Measurements from ENCODE around the gene SCN8A.
"Not testable (repeated sequence)": the region's sequence is repeated elsewhere in the genome, so short reads cannot be mapped to it uniquely, and the experiment has no call there.

Gene SCN8A

DNA sequence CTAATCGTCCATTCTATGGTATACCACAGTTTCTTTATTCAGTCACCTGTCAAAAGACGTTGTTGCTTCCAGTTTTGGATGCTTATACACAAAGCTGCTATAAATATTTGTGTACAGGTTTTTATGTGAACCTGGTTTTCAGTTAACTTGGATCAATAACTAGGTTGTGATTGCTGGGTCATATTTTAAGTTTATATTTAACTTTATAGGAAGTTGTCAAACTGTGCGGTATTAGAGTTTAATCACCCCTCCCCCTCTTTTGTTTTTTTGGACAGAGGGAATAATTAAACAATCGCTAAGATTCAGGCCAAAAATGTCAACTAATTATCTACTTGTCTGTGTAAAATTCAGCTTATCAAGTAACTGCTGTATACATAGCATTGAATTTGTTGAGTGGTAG is 34.3 kb downstream of the SCN8A start:
- DNase-seq: no peak

DNA sequence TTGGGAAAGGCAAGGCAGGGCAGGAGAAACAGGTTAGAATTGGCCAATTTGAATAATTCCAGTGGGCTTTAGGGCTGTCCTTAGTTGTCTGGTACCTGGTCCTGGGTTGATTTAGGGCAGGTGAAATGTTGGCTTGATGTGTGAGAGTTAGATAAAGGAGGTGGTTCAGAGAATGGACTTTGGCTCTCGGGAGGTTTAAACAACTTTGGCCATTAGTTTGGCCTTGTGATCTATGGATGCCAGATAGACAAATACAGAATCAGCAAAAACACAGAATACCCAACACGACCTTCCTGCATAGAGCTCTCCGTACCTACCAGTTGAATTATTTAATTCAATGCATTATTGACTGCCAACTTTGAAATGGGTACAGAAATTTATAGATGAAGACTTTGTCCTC is 35.1 kb downstream of the SCN8A start:
- DNase-seq: no peak

DNA sequence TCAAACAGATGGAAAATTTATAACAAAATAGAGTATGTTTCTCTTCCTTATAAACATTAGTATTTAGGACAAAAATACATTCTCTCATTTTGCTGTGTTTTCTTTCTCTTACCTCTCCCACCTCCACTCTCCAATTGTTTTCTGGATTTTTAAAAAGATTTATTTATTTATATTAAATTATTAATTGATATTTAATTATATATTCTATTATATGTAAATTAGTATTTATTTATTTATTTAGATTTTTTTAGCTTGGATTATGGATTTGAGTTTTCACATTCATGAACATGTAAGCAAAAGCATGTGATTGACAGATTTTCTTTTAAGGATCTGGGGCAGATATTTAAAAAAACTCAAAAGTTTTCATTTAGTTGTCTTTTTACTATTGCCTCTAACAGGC is 35.6 kb downstream of the SCN8A start:
- DNase-seq: no peak

DNA sequence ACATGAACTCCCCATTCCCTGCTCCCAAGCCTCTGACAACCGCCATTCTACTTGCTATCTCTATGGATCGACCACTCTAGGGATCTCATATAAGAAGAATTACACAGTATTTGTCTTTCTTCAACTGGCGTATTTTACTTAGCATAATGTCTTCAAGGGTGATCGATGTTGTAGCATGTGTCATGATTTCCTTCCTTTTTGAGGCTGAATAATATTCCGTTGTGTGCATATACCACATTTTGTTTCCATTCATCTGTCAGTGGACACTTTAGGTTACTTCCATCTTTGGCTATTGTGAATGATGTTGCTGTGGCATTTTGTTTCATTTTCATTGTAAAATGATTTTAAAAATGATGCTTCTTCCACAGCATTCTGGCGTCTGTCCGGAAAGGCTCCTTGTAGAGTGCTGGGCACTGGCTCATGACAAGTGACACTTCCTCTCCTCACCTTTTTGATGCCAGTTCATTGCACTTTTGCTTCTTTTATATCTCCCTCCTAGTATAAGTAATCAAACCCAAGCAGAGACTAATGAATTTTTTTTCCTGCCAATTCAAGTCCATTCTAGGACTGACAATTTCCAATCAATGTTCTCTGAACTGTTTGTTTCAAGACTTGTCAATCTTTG is 39.3 kb downstream of the SCN8A start:
- DNase-seq: no peak

DNA sequence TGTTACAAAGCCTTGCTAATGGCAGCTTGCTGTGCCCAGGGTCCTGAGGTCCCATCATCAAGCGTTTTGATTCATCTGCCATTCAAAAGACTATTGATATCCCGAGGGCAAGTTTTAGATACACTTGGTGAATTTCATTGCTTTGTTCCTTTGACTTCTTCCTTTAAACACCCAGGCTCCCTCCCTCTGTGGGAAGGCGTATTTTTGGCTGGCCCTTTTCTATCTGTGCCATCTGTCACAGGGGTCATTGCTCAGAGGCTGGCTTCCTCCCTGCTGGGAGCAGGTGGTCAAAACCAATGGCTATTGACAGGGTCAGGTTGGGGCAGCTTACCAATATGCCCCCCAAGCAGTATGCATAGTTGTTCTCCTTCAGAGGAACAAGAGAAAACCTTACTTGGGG is 40.0 kb downstream of the SCN8A start:
- DNase-seq: no peak

DNA sequence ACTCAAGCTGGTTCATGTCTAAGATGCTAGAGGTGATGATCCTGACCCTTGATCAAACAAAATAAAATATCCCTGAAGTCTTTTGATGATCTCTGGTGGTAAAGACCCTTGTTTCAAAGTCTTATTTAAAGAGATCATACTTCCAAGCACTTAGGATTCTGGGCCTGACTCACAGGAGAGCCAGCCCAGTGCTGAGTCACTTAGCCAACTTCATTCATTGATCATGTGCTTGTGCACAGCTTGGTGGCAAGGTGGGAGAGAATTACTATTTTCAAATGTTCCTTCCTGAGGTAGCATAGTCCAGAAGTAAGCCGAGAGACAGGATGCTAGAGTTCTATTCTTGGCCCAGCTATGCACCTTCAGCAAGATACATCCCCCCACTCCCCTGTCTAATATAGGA is 40.6 kb downstream of the SCN8A start:
- no peak for DNase-seq

DNA sequence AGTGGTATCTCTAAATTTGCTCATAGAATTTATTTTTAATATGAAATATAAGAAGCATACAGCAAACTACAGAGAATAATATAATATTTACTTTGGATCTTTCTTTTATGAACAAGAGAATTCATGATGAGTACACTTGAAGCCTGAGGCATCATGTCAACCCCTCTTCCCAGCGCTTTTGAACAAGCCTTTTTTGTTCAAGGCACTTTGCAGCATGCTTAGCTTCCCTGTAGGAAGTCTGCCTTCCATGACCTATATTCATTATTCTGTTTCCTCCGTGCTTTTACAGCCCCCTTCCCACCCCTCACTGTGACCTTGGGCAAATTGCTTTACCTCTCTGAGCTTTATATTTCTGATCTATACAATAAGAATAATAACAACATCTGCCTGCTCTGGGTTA is 41.6 kb downstream of the SCN8A start:
- DNase-seq: no peak

DNA sequence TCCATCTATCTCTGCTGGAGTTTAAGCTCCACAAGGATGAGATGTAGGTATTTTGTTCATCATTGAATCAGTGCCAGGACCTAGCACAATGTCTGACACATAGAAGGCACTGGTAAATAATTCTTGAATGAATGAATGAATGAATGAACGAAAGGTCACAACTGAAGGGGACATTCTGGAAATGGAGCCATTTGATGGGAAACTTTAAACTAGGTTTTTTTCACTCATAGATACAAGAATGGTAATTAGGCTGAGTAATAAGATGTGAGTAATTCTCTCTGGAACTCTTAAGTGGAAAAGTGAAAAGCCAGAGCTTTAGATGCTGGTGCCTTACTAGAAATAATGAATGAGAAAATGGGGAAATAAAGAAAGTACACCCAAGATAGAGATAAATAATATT is 44.3 kb downstream of the SCN8A start:
- no peak for DNase-seq

DNA sequence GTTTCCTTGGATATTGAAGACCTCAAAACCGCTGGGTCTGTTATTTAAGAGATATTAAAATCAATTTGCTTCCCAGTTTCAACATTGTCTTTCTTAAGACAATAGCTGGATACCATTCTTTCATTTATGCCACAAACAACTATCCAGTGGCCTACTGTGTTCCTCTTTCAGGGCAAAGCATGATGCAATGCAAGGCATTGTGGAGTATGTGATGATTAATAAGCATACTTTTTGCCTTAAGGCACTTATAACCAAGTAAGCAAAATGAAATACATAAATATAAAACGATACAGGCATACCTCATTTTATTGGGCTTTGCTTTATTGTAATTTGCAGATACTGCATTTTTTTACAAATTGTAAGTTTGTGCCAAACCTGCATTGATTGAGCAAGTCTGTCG is 45.5 kb downstream of the SCN8A start:
- DNase-seq: no peak

DNA sequence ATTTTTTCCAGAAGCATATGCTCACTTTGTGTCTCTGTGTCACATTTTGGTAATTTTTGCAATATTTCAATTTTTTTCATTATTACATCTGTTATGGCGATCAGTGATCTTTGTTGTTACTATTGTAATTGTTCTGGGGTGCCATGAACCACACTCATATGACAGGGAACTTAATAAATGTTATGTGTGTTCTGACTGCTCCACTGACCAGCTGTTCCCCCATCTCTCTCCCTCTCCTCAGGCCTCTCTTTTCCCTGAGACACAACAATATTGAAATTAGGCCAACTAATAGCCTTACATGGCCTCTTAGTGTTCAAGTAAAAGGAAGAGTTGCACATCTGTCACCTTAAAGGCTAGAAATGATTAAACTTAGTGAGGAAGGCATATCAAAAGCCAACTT is 46.0 kb downstream of the SCN8A start:
- DNase-seq: no peak

DNA sequence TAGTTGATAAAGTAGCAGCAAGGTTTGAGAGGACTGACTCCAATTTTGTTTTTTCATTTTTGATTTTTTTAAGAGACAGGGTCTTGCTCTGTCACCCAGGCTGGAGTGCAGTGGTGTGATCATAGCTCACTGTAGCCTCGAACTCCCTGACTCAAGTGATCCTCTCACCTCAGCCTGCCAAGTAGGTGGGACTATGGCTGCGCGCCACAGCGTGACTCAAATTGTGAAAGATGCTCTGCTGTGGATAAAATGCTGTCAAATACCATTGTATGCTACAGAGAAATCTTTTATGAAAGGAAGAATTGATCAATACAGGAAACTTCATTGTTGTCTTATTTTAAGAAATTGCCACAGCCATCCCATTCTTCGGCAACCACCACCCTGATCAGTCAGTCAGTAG is 48.3 kb downstream of the SCN8A start:
- DNase-seq: no peak

DNA sequence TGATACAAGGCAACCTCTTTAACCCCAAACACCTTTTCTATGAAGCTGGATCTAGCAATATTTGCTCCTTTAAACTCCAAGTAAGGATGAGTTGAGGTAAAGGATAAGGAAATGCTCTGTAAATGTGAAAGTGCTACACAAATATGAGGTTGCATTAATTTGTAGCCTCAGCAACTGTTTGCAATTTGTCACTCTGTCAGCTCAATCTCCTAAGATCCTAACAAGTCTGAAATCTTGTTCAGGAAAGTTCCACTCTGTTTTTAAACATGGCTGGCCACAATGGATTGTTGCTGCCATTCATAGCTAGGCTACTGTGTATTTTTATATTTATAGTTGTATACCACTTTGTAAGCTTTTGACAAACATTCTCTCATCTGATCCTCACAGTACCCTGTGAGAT is 51.3 kb downstream of the SCN8A start:
- no peak for DNase-seq

DNA sequence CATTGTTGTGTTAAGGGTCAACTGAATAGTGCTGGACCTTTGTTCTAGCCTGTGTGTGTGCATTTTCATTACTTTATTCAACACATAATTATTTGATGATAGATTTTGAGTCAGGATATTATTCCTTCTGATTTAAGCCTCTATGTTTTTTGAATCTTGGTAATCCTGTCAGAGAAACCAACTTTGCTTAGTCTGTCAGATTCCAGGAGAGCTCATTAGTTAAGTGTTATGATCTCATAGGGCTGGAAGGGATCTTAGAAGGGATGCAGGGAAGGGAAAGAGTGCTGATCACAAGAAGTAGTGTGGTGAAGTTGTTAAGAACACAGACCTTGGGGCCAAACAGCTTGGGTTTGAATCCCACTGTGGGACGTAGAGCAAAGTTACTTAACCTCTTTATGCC is 52.9 kb downstream of the SCN8A start:
- DNase-seq: no peak

DNA sequence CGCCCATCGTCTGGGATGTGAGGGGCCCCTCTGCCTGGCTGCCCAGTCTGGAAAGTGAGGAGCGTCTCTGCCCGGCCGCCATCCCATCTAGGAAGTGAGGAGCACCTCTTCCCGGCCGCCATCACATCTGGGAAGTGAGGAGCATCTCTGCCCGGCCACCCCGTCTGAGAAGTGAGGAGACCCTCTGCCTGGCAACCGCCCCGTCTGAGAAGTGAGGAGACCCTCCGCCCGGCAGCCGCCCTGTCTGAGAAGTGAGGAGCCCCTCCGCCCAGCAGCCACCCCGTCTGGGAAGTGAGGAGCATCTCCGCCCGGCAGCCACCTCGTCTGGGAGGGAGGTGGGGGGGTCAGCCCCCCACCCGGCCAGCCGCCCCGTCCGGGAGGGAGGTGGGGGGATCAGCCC is 53.7 kb downstream of the SCN8A start:
- not testable (repeated sequence) for DNase-seq

DNA sequence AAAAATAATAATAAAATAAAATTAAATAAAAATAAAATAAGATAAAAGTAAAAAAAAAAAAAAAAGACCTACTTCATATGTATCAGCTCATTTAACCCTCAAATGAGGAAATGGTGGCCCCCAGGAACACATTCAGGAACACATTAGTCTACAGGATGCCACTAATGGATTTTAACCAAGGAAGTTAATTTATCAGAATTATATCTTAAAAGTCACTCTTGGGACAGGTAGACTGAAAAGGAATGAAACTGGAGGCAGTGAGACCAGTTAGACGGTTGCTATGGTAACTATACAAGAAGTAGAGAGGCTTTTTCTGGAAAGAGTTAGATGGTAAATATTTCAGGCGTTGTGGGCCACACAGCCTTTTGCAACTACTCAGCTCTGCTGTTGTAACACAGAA is 54.9 kb downstream of the SCN8A start:
- DNase-seq: no peak

DNA sequence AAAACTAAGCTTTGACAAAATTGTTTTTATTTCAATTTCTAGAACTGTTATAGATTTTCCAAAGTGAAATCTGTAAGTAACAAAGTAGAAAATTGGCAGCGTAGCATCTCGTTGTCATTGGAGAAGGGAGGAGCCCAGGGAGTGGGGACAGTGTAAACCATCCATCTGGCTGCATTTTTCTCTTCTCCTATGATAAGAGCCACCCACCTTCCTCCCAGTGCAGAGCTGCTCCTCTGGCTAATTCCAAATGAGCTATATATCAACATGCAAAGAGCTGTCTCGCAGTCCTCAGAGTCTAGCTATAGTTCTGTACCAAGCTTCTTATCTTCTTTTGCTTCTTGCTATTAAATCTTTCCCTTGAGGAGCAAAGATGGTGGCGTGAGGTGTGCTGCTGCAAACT is 56.6 kb downstream of the SCN8A start:
- no peak for DNase-seq

DNA sequence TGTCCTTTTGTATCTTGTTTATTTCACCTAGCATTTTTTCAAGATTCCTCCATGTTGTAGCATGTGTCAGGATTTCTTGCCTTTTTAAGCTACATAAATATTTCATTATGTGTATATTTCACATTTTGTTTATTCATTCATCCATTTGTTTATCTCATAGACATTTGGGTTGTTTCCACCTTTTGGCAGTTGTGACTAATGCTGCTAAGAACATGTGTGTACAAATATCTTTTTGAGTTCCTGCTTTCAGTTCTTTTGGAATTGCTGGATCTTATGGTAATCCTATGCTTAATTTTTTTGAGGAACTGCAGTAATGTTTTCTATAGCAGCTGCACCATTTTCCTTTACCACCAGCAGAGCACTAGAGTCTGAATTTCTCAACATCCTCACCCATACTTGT is 62.4 kb downstream of the SCN8A start:
- no peak for DNase-seq

DNA sequence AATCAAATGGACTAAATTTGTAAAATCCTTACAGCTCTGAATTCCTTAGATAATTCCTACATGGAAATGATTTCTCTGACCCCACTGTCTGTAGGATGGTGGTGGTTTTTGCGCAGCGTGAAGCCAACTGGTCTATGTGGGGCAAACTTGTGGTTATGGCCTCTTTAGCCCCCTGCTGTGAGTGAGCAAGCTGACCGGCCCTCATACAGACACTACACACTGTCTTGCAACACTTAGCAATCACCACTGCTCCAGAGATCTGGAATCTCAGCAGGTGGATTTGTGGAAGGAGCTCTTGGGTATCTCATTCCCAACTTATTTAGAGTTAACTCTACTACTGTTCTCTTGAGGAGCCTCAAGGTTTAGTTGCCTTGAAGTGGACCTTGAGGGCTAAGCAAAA is 70.2 kb downstream of the SCN8A start:
- DNase-seq: no peak

DNA sequence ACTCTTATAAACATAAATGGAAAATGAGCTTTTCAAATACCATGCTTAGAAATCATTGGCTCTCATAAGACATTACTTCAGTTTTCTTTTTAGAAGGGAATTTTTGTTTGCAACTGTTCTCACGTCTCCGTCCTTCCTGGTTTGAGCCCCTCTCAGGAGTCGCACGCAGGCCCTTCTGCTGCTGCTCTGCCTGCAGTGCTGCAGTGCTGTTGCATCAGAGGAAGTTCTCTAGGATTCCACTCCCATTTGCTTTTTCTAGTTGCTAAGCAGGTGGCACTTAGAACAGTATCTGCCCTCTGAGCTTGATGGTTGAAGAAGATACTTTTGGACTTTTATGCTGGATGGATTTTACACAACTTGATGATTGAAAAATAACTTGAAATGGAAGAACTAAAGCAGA is 70.8 kb downstream of the SCN8A start:
- no peak for DNase-seq

DNA sequence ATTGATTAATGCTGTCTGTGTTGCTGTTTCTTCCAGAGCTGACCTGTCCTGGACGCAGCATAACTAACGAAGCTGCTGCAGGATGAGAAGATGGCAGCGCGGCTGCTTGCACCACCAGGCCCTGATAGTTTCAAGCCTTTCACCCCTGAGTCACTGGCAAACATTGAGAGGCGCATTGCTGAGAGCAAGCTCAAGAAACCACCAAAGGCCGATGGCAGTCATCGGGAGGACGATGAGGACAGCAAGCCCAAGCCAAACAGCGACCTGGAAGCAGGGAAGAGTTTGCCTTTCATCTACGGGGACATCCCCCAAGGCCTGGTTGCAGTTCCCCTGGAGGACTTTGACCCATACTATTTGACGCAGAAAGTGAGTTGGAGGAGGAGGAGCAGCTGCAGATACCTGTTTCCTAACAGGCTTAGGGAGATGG is 71.7 kb downstream of the SCN8A start:
- DNase-seq: no peak

DNA sequence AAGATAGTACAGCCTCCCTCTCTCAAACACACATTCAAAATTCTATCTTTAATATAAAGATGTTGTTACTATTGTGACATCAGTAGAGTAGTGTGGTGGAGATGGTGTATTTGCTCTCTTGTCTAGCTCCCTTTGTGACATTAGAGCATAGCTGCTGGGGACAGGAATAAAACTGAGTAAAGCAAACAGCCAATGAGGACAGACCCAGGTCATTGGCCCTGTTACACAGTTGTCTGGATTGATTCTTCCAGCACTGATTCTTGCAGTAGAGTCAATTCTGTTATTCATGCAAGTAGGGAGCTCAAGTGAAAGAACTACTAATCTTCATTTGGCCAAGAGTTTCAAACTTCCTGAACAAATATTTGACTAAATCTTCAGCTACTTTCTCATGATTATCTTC is 72.4 kb downstream of the SCN8A start:
- no peak for DNase-seq

DNA sequence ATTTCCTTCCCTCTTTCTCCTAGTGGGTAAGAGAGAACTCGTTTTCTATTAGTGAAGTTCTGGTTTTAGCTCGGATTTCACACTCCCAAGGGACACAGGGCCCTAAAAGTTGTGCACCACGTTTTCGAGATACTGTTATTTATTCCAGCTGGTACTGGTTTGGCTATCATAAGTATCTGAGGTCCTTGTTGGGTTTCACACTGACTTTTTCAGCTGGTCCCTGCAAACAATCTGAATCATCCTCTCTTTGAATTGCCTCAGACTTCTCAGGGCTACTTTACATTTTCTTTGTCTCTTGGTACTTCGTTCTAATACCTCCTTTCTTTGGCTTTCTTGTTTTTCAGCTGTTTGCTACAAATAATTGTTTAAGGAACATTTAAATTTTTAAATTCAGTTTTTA is 75.7 kb downstream of the SCN8A start:
- DNase-seq: no peak

DNA sequence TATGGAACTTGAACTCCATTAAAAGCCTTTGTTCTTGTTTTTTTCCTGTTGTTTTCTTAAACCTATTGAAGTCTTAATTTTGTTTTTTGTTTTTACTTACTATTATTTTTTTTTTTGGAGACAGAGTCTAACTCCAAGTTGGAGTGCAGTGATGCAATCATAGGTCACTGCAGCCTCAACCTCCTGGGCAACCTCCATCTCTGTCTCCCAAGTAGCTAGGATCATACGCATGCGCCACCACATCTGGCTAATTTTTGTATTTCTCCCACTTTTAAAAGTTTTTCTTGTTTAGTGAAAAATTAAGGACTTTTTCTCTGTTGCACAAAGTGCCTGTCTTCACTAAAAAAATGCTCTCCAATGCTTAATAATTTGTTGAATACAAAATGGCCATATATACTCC is 76.2 kb downstream of the SCN8A start:
- DNase-seq: no peak

DNA sequence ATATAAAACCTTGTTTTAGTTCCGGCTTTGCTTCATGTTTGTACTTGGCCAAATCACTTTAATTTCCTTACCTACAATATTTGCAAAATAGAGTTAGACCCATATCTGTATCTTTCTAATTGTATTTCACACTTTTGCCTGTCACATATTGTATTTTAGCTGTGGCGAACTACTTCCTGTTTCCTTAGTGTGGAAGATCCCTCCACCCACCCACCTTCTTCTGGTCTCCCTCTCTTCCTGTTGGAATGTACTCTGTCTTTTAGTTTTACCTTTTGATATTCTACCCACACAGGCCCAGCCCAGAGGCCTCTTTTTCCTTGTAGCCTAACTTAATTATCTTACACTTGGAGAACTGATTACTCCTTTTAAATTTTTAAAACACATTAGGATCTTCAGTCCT is 78.2 kb downstream of the SCN8A start:
- DNase-seq: no peak

DNA sequence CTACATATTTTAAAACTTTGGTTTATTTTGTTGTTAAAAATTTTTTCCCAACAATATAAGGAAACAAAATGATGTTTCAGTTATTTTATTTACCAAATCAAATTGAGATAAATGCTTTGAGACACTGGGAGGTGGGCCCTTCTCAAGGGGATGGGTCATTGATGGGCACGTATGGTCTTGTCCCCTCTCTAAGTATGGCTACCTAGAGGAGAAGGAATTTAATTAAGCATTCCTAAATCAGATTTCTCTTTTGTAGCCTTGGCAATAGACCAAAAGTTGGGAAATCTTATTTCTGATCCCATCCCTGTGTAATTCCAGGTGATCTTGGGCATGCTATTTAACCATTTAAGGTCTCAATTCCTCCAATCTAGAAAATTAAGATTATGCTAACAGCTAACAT is 79.0 kb downstream of the SCN8A start:
- no peak for DNase-seq

DNA sequence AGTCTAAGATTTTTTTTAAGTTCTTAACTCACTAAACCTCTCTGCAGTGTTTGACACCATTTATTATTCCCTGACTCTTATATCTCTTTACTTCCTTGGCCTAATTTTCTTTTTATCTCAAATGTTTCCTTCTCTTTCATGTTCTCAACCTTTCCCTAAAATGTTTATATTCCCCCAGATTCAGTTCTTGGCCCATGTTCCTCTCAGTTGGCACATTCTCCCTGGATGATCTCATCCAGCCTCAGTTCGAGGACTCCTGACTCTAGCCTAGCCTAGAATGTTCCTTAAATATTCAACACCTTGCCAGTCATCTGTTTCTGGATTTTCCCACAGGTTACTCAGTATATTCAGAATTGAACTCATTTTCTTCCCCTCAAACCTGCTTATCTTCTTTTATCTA is 81.3 kb downstream of the SCN8A start:
- no peak for DNase-seq
